Kidney (tissue), 14 donors: ENCODE results near the gene UGT1A5. TPM values are rescaled to one million over a fixed set of nuclear protein-coding genes. Genes with fewer than 3 reads are reported as not detected.
"Not testable (repeated sequence)": the region's sequence is repeated elsewhere in the genome, so short reads cannot be mapped to it uniquely, and the experiment has no call there.

Experiments
- DNase-seq, 5 donors: peaks; one replicate each; pipeline ENCODE4 v3.0.0-alpha.2; 2013 to 2020
- FAIRE-seq: peaks from 2 replicates; lab custom pipeline; 2012; peaks lifted over from hg19 to GRCh38; lab: Jason Lieb, UNC
- H3K27ac ChIP-seq, 2 donors: one replicate each; pipeline ENCODE4 v1.7.0; 2013; ENCODE audit warnings: low read depth in 2 of 2, low read length in 2 of 2, inconsistent platforms in 1 of 2
- H3K27me3 ChIP-seq: one replicate; pipeline ENCODE4 v1.7.1; 2013; ENCODE audit warnings: low read length, inconsistent platforms; ENCODE audit not compliant: control insufficient read depth, insufficient read depth
- H3K36me3 ChIP-seq, 3 donors: one replicate each; pipeline versions ENCODE4 v1.7.0 to v1.7.1; 2013; ENCODE audit warnings: low read length in 3 of 3, control low read depth in 1 of 3, inconsistent platforms in 1 of 3; ENCODE audit not compliant: insufficient read depth in 3 of 3, control insufficient read depth in 2 of 3
- H3K4me1 ChIP-seq, 3 donors: one replicate each; pipeline versions ENCODE4 v1.7.0 to v1.7.1; 2013; ENCODE audit warnings: low read length in 3 of 3, inconsistent platforms in 1 of 3, low read depth in 1 of 3; ENCODE audit not compliant: control insufficient read depth in 2 of 3, insufficient read depth in 2 of 3
- H3K4me3 ChIP-seq, 3 donors: one replicate each; pipeline versions ENCODE4 v1.7.0 to v1.8.1; 2013; ENCODE audit warnings: low read length in 3 of 3, control low read depth in 1 of 3, inconsistent platforms in 1 of 3
- H3K9ac ChIP-seq, 3 donors: one replicate each; pipeline versions ENCODE4 v1.7.0 to v1.7.1; 2013; ENCODE audit warnings: low read length in 3 of 3, control low read depth in 1 of 3, inconsistent platforms in 1 of 3
- H3K9me3 ChIP-seq, 3 donors: one replicate each; pipeline versions ENCODE4 v1.7.0 to v1.7.1; 2013; ENCODE audit warnings: low read length in 3 of 3, control low read depth in 1 of 3, inconsistent platforms in 1 of 3; ENCODE audit not compliant: control insufficient read depth in 2 of 3, insufficient read depth in 1 of 3
- intact Hi-C: fragments of 100-400 bp; cut with DNase I; formaldehyde crosslinking; loops from one replicate; pipeline ENCODE4 v1.11.1; 2022
- polyA plus RNA-seq: library from polyadenylated mRNA; stranded (reverse); fragments of 350-450 nt; fragmentation: Illumina TruSeq; extraction: RNeasy Lipid Tissue Mini Kit (QIAGEN cat#74804); gene quantifications from one replicate; pipeline ENCODE4 v1.2.3, GENCODE V29; 2014; ENCODE audit warnings: low read depth, low replicate concordance; ENCODE audit not compliant: insufficient read depth
- total RNA-seq: library from RNA; stranded (reverse); fragmentation: NEBNext Ultra II Directional; extraction: Animal tissue kit (Norgen Biotek cat#: 25700); gene quantifications from one replicate; pipeline ENCODE4 v1.2.1, GENCODE V29; 2021
- TF ChIP-seq, protein P1 (sequence below): IDR thresholded peaks from 3 replicates; pipeline ENCODE4 v1.5.1; 2012; ENCODE audit warnings: mild to moderate bottlenecking, moderate library complexity, borderline replicate concordance; ENCODE audit not compliant: insufficient read depth; ENCODE audit errors: extremely low read depth
- donor health status: control.
- donor health status: control.
- donor health status: control.
- donor health status: control.
- donor health status: control.
- donor health status: DM: yes; HTN: yes; CAD: no.
- donor health status: Normal renal cell carcinoma (clear cell type).

Gene UGT1A5
- total and polyA plus RNA-seq, 2 donors from 2014 or later = 2.1 TPM; not detected in 1

GRCh38 chr2:233746475-233747282 is 34.0 kb downstream of the UGT1A5 start:
- H3K9ac ChIP-seq = no peak overlapping the region
- TF ChIP-seq, protein P1, sequence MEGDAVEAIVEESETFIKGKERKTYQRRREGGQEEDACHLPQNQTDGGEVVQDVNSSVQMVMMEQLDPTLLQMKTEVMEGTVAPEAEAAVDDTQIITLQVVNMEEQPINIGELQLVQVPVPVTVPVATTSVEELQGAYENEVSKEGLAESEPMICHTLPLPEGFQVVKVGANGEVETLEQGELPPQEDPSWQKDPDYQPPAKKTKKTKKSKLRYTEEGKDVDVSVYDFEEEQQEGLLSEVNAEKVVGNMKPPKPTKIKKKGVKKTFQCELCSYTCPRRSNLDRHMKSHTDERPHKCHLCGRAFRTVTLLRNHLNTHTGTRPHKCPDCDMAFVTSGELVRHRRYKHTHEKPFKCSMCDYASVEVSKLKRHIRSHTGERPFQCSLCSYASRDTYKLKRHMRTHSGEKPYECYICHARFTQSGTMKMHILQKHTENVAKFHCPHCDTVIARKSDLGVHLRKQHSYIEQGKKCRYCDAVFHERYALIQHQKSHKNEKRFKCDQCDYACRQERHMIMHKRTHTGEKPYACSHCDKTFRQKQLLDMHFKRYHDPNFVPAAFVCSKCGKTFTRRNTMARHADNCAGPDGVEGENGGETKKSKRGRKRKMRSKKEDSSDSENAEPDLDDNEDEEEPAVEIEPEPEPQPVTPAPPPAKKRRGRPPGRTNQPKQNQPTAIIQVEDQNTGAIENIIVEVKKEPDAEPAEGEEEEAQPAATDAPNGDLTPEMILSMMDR = no peak
- H3K27me3 ChIP-seq = no peaks in the 10 kb centered on the region
- no peak overlapping the region for H3K4me3 ChIP-seq
- no peaks in the 10 kb centered on the region for H3K9me3 ChIP-seq
- H3K27ac ChIP-seq = no peak overlapping the region
- intact Hi-C loops = no loop called here
- no peak for FAIRE-seq
- peaks cover 0 to 11% (median 3%) of the 10 kb centered on the region in 3 donors for H3K4me1 ChIP-seq
- H3K36me3 ChIP-seq = no peaks in the 10 kb centered on the region
- DNase-seq = no peak

DNA sequence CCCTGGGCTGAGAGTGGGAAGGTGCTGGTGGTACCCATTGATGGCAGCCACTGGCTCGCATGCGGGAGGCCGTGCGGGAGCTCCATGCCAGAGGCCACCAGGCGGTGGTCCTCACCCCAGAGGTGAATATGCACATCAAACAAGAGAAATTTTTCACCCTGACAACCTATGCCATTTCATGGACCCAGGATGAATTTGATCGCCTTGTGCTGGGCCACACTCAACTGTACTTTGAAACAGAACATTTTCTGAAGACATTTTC is 34.5 kb downstream of the UGT1A5 start:
- intact Hi-C loops = no loop called here
- H3K36me3 ChIP-seq = no peaks in the 10 kb centered on the region
- no peaks in the 10 kb centered on the region for H3K9me3 ChIP-seq

DNA sequence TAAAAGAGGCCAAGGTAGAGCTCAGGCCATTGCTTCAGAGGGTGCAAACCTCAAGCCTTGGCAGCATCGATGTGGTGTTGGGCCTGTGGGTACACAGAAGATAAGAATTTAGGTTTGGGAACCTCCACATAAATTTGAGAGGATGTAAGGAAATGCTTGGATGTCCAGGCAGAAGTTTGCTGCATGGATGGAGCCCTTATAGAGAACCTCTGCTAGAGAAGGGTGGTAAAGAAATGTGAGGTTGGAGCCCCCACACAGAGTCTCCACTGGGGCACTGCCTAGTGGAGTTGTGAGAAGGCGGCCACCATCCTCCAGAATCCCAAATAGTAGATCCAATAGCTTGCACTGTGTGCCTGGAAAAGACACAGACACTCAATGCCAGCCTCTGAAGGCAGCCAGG is 38.0 kb downstream of the UGT1A5 start:
- FAIRE-seq, intact Hi-C loops, H3K27ac ChIP-seq, H3K4me3 ChIP-seq, H3K9ac ChIP-seq, H3K9me3 ChIP-seq, DNase-seq, H3K27me3 ChIP-seq, H3K36me3 ChIP-seq: not testable (repeated sequence)
- H3K4me1 ChIP-seq = peaks cover 0 to 14% (median 2%) of the 10 kb centered on the region in 3 donors

More for the DNA sequence above, 34.5 kb downstream of the UGT1A5 start:
- no peak overlapping the region for H3K27ac ChIP-seq
- DNase-seq (no peak), FAIRE-seq (no peak)
- H3K4me1 ChIP-seq = peaks cover 0 to 8% (median 5%) of the 10 kb centered on the region in 3 donors
- H3K27me3 ChIP-seq = no peaks in the 10 kb centered on the region
- H3K4me3 ChIP-seq = no peak overlapping the region
- TF ChIP-seq, protein P1 = no peak
- no peak overlapping the region for H3K9ac ChIP-seq

DNA sequence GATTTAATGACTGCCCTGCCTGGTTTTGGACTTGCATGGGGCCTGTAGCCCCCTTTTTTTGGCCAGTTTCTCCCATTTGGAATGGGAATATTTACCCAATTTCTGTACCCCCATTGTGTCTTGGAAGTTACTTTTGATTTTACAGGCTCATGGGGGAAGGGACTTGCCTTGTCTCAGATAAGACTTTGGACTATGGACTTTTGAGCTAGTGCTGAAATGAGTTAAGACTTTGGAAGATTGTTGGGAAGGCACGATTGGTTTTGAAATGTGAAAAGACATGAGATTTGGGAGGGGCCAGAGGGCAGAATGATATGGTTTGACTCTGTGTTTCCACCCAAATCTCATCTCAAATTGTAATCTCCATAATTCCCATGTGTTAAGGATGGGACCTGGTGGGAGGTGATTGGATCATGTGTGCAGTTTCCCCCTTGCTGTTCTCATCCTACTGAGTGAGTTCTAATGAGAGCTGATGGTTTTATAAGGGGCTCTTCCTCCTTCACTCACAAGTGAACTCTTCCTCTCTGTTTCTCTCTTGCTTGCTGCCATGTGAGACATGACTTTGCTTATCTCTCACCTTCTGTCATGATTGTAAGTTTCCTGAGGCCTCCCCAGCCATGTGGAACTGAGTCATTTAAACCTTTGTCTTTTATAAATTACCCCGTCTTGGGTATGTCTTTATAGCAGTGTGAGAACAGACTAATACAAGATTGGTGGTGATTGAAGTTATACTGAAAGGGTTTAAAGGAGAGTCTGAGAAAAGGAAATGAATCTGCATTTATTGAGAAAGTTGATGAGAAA is 38.7 kb downstream of the UGT1A5 start:
- H3K9ac ChIP-seq, H3K4me1 ChIP-seq, H3K9me3 ChIP-seq, H3K36me3 ChIP-seq, H3K27ac ChIP-seq, DNase-seq, FAIRE-seq, H3K27me3 ChIP-seq, intact Hi-C loops, H3K4me3 ChIP-seq: not testable (repeated sequence)
